H9 (cell line): ENCODE data around the gene SMIM20. TPM values are rescaled to one million over a fixed set of nuclear protein-coding genes. Genes with fewer than 3 reads are reported as not detected.

ENCODE experiments used
- DNase-seq: peaks from one replicate; pipeline ENCODE4 v3.0.0-alpha.2; 2017
- H2AFZ ChIP-seq: one replicate; pipeline ENCODE4 v1.6.1; 2013; ENCODE audit warnings: mild to moderate bottlenecking, low read length, control low read depth, moderate library complexity
- H2AK5ac ChIP-seq: 2 replicates; pipeline ENCODE4 v1.6.1; 2013; ENCODE audit warnings: low read length, control low read depth, mixed read lengths; ENCODE audit not compliant: insufficient read length
- H2BK120ac ChIP-seq: one replicate; pipeline ENCODE4 v1.6.1; 2013; ENCODE audit warnings: low read depth, mild to moderate bottlenecking, low read length, control low read depth, inconsistent platforms; ENCODE audit not compliant: poor library complexity, severe bottlenecking
- H2BK12ac ChIP-seq: 2 replicates; pipeline ENCODE4 v1.6.1; 2013; ENCODE audit warnings: low read length, control low read depth, mixed read lengths, low read depth; ENCODE audit not compliant: insufficient read length
- H2BK15ac ChIP-seq: 2 replicates; pipeline ENCODE4 v1.6.1; 2013; ENCODE audit warnings: low read depth, low read length, control low read depth
- H2BK20ac ChIP-seq: one replicate; pipeline ENCODE4 v1.6.1; 2013; ENCODE audit warnings: low read depth, mild to moderate bottlenecking, low read length, control low read depth, inconsistent platforms; ENCODE audit not compliant: poor library complexity, severe bottlenecking
- H2BK5ac ChIP-seq: 2 replicates; pipeline ENCODE4 v1.6.1; 2013; ENCODE audit warnings: low read length, control low read depth, mixed read lengths; ENCODE audit not compliant: insufficient read length
- H3K14ac ChIP-seq: 2 replicates; pipeline ENCODE4 v1.6.1; 2013; ENCODE audit warnings: low read length, control low read depth; ENCODE audit not compliant: insufficient read depth
- H3K18ac ChIP-seq: 2 replicates; pipeline ENCODE4 v1.6.1; 2013; ENCODE audit warnings: low read depth, mild to moderate bottlenecking, mixed read lengths, low read length, control low read depth; ENCODE audit not compliant: insufficient read length
- H3K23ac ChIP-seq: 2 replicates; pipeline ENCODE4 v1.6.1; 2013; ENCODE audit warnings: low read length, control low read depth, mixed read lengths, low read depth; ENCODE audit not compliant: insufficient read length
- H3K23me2 ChIP-seq: 2 replicates; pipeline ENCODE4 v1.6.1; 2013; ENCODE audit warnings: low read depth, mild to moderate bottlenecking, mixed read lengths, low read length, control low read depth; ENCODE audit not compliant: insufficient read length, poor library complexity, severe bottlenecking
- H3K27ac ChIP-seq: 2 replicates; pipeline ENCODE4 v1.5.1; 2013; ENCODE audit warnings: low read length, control low read depth, mixed read lengths, low read depth; ENCODE audit not compliant: insufficient read length
- H3K27me3 ChIP-seq: 2 replicates; pipeline ENCODE4 v1.6.1; 2013; ENCODE audit warnings: low read length, control low read depth, inconsistent platforms; ENCODE audit not compliant: insufficient read depth
- H3K4ac ChIP-seq: 2 replicates; pipeline ENCODE4 v1.6.1; 2013; ENCODE audit warnings: low read depth, mild to moderate bottlenecking, control low read depth, inconsistent platforms, low read length, moderate library complexity
- H3K4me1 ChIP-seq: 2 replicates; pipeline ENCODE4 v1.6.1; 2013; ENCODE audit warnings: low read length, control low read depth, inconsistent platforms; ENCODE audit not compliant: insufficient read depth
- H3K4me2 ChIP-seq: 2 replicates; pipeline ENCODE4 v1.6.1; 2013; ENCODE audit warnings: low read length, control low read depth, mixed read lengths; ENCODE audit not compliant: insufficient read length, insufficient read depth
- H3K56ac ChIP-seq: 2 replicates; pipeline ENCODE4 v1.6.1; 2013; ENCODE audit warnings: low read depth, mild to moderate bottlenecking, mixed read lengths, low read length, control low read depth; ENCODE audit not compliant: insufficient read length
- H3K79me1 ChIP-seq: 2 replicates; pipeline ENCODE4 v1.6.1; 2013; ENCODE audit warnings: low read depth, mild to moderate bottlenecking, moderate library complexity, low read length, control low read depth, inconsistent platforms; ENCODE audit not compliant: insufficient read depth, poor library complexity, severe bottlenecking
- H3K79me2 ChIP-seq: 2 replicates; pipeline ENCODE4 v1.6.1; 2013; ENCODE audit warnings: low read length, control low read depth, inconsistent platforms; ENCODE audit not compliant: insufficient read depth
- H3K9ac ChIP-seq: 2 replicates; pipeline ENCODE4 v1.6.1; 2013; ENCODE audit warnings: low read length, control low read depth, mixed read lengths; ENCODE audit not compliant: insufficient read length; ENCODE audit errors: extremely low read depth
- H3K9me3 ChIP-seq: one replicate; pipeline ENCODE4 v1.6.1; 2013; ENCODE audit warnings: low read depth, low read length, inconsistent platforms; ENCODE audit not compliant: control insufficient read depth
- H3T11ph ChIP-seq: one replicate; pipeline ENCODE4 v1.6.1; 2013; ENCODE audit warnings: mild to moderate bottlenecking, low read length, control low read depth, inconsistent platforms
- H4K20me1 ChIP-seq: one replicate; pipeline ENCODE4 v1.6.1; 2013; ENCODE audit not compliant: control insufficient read depth, insufficient read length, insufficient read depth
- H4K5ac ChIP-seq: 2 replicates; pipeline ENCODE4 v1.6.1; 2013; ENCODE audit warnings: low read depth, mild to moderate bottlenecking, mixed read lengths, low read length, control low read depth; ENCODE audit not compliant: insufficient read length
- H4K8ac ChIP-seq: replicated peaks from 2 replicates; pipeline ENCODE4 v1.6.1; 2013; ENCODE audit warnings: low read length, control low read depth, mixed read lengths, low read depth; ENCODE audit not compliant: insufficient read length
- H4K91ac ChIP-seq: 2 replicates; pipeline ENCODE4 v1.6.1; 2013; ENCODE audit warnings: low read depth, mild to moderate bottlenecking, moderate library complexity, mixed read lengths, low read length, control low read depth; ENCODE audit not compliant: insufficient read length
- H3K27ac Mint-ChIP-seq, 3 experiments: 2 replicates in 2 of 3; 3 replicates in 1 of 3; pipeline ENCODE4 v1.8.0; 2020 to 2021; ENCODE audit warnings: mixed read lengths in 3 of 3, mild to moderate bottlenecking in 1 of 3, moderate library complexity in 1 of 3
- H3K27me3 Mint-ChIP-seq: 2 replicates; pipeline ENCODE4 v1.8.0; 2021; ENCODE audit warnings: low read depth, mild to moderate bottlenecking, moderate library complexity, mixed read lengths
- H3K36me3 Mint-ChIP-seq, 3 experiments: 2 replicates in 2 of 3; 3 replicates in 1 of 3; pipeline ENCODE4 v1.8.0; 2020 to 2021; ENCODE audit warnings: low read depth in 3 of 3, mixed read lengths in 3 of 3; ENCODE audit not compliant: insufficient read depth in 1 of 3
- H3K4me1 Mint-ChIP-seq, 2 experiments: 2 replicates each; pipeline ENCODE4 v1.8.0; 2020; ENCODE audit warnings: mixed read lengths in 2 of 2
- H3K4me3 Mint-ChIP-seq, 2 experiments: 2 replicates in 1 of 2; 3 replicates in 1 of 2; pipeline ENCODE4 v1.8.0; 2020 to 2021; ENCODE audit warnings: mild to moderate bottlenecking in 2 of 2, mixed read lengths in 2 of 2, moderate library complexity in 1 of 2
- H3K9me3 Mint-ChIP-seq, 2 experiments: 2 replicates in 1 of 2; 3 replicates in 1 of 2; pipeline ENCODE4 v1.8.0; 2020; ENCODE audit warnings: mild to moderate bottlenecking in 2 of 2, mixed read lengths in 2 of 2, moderate library complexity in 1 of 2
- WGBS: extraction: QIAGEN DNeasy Blood & Tissue Kit; methylation state at CpG from one replicate; pipeline ENCODE4 v1.1.7; 2013; ENCODE audit warnings: missing lambda C conversion rate, low lambda C conversion rate, mixed read lengths; ENCODE audit not compliant: insufficient read length; ENCODE audit errors: extremely low coverage; 5-methylcytosine and 5-hydroxymethylcytosine counted together
- total RNA-seq: library from RNA; stranded (reverse); gene quantifications from 2 replicates; pipeline ENCODE4 v1.2.1, GENCODE V29; 2021
- TF ChIP-seq, protein P1 (sequence below): fragments of 200-600 bp; sonication (generic); conservative IDR thresholded peaks from 3 replicates; pipeline ENCODE4 v1.8.0; 2021; ENCODE audit warnings: antibody characterized with exemption, mild to moderate bottlenecking

Gene SMIM20
- total RNA-seq, 1 experiment from 2014 or later: 40.2 TPM

DNA sequence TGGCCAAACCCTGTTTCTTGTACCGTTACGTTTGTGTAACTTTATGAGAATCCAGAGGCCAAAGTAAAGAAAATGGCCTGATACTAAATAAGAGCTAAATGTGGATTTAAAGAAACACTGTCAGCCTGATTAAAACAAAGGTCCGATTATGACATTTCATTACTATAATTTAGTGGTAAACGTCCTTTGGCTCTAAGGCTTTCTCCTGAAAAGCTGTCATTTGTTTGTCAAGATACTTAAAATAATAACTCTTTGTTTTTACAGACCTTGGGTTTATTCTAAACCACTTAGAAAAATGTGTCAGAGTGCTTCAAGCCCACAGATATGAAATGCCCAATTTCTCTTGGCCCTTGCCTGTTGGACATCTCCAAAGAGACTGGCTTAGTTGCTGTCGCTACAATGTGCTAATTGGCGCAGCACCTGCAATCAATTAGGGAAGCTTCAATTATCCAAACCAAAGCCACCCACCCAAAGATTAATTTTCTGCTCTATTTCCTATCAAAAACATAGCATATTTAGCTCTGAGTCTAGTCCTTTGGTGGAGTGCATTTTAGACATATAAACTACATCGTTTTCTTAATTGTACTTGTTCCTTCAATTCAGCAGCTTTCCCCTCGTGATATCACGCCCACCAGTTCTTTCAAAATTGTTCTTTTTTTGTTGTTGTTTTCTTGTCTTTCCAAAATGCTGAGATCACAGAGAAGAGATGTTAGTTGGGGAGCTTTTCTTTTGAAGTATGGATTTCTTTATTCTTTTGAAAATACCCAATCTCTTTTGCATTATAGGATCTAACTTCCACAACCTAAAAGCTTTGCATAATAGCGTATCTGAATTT lies 13.6 kb downstream of the SMIM20 start:
- Histone ChIP-seq H2BK15ac (no peak overlapping the region), H3K79me1 (no peaks in the 10 kb centered on the region), H4K20me1 (no peaks in the 10 kb centered on the region), H3K79me2 (peaks cover 5% of the 10 kb centered on the region; the same call in 1 of the 2 replicates), H3K4me1 (no peaks in the 10 kb centered on the region), H4K5ac (no peak overlapping the region), H3K18ac (no peak overlapping the region), H2AFZ (no peak overlapping the region), H2BK5ac (no peak overlapping the region), H3T11ph (no peak overlapping the region), H3K23me2 (no peaks in the 10 kb centered on the region), H3K9ac (no peak overlapping the region), H2BK12ac (no peak overlapping the region), H3K27ac (no peak overlapping the region), H3K4ac (no peak overlapping the region), H2BK120ac (no peak overlapping the region), H3K4me2 (no peak overlapping the region), H3K23ac (no peak overlapping the region), H2BK20ac (no peak overlapping the region), H3K27me3 (no peaks in the 10 kb centered on the region), H4K8ac (no peak overlapping the region), H3K14ac (no peak overlapping the region), H3K9me3 (no peaks in the 10 kb centered on the region), H3K56ac (no peak overlapping the region), H2AK5ac (no peak overlapping the region), H4K91ac (no peak overlapping the region)
- no peak overlapping the region for H3K4me3 Mint-ChIP-seq
- H3K36me3 Mint-ChIP-seq: peaks cover 0 to 12% (median 7%) of the 10 kb centered on the region in 3 experiments; a peak in 5 of 7 replicates
- no peak overlapping the region for H3K27ac Mint-ChIP-seq
- TF ChIP-seq, protein P1, sequence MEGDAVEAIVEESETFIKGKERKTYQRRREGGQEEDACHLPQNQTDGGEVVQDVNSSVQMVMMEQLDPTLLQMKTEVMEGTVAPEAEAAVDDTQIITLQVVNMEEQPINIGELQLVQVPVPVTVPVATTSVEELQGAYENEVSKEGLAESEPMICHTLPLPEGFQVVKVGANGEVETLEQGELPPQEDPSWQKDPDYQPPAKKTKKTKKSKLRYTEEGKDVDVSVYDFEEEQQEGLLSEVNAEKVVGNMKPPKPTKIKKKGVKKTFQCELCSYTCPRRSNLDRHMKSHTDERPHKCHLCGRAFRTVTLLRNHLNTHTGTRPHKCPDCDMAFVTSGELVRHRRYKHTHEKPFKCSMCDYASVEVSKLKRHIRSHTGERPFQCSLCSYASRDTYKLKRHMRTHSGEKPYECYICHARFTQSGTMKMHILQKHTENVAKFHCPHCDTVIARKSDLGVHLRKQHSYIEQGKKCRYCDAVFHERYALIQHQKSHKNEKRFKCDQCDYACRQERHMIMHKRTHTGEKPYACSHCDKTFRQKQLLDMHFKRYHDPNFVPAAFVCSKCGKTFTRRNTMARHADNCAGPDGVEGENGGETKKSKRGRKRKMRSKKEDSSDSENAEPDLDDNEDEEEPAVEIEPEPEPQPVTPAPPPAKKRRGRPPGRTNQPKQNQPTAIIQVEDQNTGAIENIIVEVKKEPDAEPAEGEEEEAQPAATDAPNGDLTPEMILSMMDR: no peak
- H3K27me3 Mint-ChIP-seq: no peaks in the 10 kb centered on the region
- no peak for DNase-seq
- H3K4me1 Mint-ChIP-seq: peaks cover 7 to 10% of the 10 kb centered on the region in 2 experiments
- WGBS: no CpG with 5 or more reads among the region's 10 CpGs
- no peaks in the 10 kb centered on the region for H3K9me3 Mint-ChIP-seq
